ENCODE measurements around the gene SERHL2.
"Not testable (repeated sequence)": the region's sequence is repeated elsewhere in the genome, so short reads cannot be mapped to it uniquely, and the experiment has no call there.

Gene SERHL2

DNA sequence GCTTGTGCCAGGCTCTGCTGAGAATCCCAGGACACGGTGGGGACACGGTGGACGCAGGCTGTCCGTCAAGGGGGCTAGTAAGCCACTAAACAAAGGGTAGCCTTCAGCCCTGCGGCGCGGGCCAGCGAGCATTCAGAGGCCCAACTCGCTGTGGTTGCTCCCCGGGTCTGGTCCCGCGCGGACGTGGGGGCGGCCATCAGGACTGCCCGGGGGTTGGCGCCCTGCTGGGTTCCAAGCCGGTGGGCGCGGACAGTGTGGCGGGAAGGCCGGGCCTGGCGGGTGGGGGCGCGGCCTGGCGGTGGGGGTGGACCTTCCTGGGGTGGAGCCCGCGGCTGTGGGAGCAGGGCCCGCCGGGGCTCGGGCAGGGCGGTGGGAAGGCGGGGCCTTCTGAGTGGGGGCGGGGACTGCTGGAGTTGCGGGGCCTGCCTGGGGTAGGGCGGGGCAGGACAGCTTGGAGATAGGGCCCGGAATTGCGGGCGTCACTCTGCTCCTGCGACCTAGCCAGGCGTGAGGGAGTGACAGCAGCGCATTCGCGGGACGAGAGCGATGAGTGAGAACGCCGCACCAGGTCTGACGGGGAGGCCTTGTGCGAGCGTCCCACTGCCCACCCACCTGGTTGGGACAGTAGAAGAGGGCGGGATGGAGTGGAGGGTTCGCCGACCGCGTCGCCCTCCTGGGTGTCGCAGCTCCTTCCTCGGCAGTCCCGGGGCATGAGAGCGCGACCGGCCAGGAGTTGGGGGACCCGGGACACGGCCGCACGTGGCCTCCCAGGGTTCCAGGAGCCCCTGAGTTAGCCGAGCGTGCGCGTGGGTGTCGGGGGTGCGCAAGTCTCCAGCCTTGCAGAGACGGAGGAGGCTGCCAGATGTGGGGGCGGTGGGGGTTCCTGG lies at the start of gene SERHL2:
TSS of gene SERHL2 (plus strand) at position 482 of the 887 bp plus-strand sequence. CDS start at position 547, 65 bp downstream.
- peak; percentile 83 for DNase-seq

DNA sequence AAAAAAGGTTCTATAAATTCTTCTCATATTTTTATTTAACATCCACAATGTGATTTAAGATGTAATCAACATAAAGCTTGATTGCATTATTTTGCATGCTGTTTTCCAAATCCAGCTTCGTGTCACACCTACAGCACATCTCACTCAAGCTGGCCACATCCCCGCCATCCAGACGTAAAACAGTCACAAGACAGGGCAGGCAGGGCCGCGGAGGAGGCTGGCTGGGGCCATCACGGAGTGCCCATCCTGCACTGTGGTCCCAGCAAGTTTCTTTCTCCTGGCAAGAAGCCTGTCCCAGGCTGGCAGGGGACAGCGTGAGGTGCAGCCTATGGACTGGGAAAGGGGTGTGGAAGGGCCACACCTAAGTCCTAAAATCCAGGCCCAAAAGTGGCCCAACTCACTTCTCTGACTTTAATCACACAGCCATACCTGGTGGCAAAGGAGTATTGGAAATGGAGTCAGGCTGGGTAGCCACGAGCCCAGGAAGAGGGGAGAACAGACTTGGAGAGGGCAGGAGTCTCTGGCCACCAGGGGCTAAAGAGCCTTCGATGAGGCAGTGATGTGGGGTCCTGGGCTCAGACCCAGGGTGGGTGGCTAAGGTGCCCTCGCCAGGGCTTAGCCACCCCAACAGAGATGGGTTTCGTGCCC lies 45.3 kb upstream of the SERHL2 start:
- not testable (repeated sequence) for DNase-seq

GRCh38 chr22:42508975-42509364 lies 44.8 kb upstream of the SERHL2 start:
- DNase-seq: not testable (repeated sequence)

GRCh38 chr22:42509548-42509947 lies 44.2 kb upstream of the SERHL2 start:
- no peak for DNase-seq

DNA sequence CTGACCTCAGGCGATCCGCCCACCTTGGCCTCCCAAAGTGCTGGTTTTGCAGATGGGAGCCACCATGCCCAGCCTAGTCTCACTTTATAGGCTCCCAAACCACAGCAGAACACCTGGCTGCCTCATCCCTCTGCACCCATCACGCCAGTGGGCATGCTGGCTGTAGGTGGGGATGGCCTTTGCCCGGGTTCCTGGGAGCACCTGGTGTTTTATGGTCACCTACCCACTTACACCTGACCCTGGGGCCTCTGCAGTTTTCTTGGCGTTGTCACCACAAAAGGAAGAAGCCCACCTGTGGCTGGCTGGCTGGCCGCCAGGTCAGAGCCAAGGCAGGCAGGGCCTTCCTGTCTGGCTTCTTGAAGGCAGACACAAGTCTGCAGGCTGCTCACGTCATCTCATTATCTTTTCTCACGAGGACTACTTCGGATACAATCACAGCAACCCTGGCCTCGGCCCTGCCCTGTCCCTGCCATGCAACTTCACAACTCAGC lies 42.3 kb upstream of the SERHL2 start:
- no peak for DNase-seq

DNA sequence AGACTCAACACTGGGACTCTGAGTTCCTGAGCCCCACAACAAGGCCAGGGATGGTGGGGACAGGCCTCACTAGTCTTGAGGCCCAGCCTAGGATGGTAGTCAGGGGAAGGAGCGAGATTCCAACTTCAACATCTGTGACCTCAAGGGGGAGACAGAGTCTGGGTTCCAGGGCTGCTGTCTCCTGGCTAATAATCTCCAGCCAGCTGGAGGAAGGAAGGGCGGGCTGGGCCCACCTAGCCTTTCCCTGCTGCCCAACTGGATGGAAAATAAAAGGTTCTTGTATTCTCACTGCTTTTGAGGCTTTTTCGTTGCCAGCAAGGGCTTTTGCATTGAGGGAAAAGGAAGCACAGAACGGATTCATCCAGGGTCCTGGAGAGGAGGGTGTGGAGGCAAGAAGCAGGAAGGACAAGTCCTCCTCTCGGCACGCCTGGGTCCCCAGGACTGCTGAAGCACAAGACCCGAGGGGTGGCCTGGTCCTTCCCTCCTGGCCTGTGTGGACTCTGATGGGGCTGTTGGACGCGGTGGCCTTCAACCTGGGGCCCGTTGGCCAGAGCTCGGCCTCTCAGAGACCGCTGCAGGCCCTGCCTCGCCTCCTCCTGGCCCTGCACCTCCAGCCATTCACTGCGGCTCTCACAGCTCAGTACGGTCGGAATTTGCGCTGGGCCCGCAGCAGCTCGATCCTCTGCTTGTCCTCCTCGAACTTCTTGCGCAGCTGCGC lies 41.3 kb upstream of the SERHL2 start:
- not testable (repeated sequence) for DNase-seq

GRCh38 chr22:42514331-42514730 lies 39.4 kb upstream of the SERHL2 start:
- DNase-seq: not testable (repeated sequence)

- not testable (repeated sequence) for DNase-seq
These were observed 38.5 kb upstream of the SERHL2 start for GRCh38 chr22:42515304-42515703.

GRCh38 chr22:42515896-42516295 lies 37.9 kb upstream of the SERHL2 start:
- DNase-seq: no peak

DNA sequence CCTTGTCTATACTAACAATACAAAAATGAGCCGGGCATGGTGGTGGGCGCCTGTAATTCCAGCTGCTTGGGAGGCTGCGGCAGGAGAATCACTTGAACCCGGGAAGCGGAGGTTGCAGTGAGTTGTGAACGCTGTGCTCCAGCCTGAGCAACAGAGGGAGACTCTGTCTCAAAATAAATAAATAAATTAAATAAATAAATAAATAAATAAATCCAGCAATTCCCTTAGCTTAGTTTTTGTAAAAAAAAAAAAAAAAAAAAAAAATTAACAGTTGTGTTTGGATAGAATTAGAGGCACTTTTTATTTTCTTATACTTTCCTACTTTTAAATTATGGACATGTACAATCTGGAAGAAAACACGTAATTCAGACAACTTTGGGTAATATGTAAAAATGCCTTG lies 36.7 kb upstream of the SERHL2 start:
- DNase-seq: not testable (repeated sequence)

DNA sequence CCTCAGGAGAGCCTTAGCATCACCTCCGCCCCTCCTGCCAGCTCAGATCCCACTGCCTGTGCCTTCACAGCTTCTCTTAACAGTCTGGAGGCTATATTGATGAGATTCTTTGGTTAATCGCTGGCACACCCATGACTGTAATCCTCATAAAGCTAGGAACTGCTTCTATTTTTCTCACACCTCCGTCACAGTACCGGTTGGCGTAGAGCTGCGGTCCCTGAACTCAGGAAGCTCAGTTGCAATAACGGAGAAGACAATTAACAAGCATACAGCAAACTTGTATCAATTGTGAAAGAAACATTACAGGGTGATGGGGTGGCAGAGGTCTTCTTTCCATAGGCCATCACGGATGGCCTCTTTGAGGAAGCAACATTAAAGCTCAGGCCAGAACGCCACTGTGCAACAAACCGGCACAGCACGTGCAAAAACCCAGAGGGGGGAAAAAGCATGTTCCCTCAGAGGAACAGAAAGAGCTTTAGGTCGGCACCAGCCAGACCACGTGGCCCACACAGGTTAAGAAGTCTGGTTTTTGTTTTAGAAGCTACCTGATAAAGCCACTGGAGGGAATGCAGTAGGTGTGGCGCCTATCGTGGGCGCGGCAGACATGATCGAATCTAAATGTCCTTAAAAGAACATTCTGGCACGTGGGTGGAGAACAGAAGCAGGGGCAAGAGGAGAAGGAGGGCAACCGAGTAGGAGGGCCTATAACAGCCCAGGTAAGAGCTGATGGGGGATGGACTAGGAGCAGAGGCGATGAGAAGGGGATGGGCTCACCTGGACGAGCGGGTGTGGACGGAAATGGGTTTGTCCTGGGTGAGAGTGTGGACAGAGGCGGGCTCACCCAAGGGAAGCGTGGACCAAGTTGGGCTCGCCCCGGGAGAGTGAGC lies 34.9 kb upstream of the SERHL2 start:
- not testable (repeated sequence) for DNase-seq

DNA sequence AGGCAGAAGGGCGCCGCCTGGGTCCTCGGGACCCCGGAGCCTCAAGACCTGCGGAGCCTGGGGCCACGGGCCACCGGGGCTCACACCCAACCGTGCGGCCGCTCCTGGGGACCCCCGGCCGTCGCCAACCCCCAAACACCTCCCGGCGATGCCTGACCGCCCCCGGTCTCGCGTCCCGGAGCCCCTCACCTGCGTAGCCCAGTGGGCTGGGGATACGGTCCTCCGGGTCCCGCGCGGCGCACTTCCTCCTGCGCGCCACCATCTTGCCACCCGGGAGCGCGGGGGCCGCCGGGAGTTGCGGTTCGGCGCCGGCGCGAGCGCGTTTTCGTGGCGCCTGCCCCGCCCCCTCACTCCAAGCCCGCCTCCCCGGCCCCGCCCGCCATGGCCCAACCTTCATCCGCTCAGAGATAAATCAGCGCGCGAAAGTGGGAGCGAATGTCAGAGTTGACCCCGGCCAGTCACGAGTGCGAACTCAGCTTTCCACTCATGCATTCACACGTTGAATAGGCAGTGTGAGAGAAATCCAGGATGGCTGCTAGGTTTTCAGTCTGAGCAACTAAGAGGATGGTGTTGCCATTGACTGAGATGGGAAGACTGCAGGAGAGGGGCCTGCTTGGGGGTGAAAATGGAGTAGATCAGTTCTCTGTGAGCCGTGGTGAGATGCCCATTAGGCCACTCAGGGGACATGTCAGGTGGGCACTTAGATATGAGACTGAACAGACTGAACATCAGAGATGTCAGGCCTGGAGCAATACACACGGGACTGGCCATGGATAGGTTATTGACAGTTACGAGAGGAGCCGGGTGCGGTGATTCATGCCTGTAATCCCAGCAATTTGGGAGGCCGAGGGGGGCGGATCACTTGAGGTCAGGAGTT lies 34.0 kb upstream of the SERHL2 start, which contains the start of gene RRP7A:
TSS of gene RRP7A (minus strand) at position 272 of the 877 bp plus-strand sequence. CDS start at position 262, 10 bp downstream.
- DNase-seq: peak; percentile 81

DNA sequence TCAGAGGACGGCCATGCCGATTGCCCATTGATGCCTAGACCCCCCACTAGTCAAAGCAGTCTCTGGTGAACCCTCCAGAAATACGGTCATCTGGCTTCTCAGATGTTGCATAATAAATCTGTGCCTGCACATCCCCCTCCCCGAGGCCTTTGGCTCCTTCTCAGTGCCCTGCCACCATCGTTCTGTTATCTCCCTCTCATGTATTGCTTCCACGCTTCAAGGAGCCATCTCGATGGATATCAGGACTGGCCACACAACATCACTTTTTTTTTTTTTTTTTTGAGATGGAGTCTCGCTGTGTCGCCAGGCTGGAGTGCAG lies 32.6 kb upstream of the SERHL2 start:
- no peak for DNase-seq

GRCh38 chr22:42522546-42522945 lies 31.2 kb upstream of the SERHL2 start:
- DNase-seq: no peak

GRCh38 chr22:42528591-42529307 lies 25.0 kb upstream of the SERHL2 start:
- no peak for DNase-seq

- not testable (repeated sequence) for DNase-seq
These were observed 24.3 kb upstream of the SERHL2 start for GRCh38 chr22:42529435-42529834.

DNA sequence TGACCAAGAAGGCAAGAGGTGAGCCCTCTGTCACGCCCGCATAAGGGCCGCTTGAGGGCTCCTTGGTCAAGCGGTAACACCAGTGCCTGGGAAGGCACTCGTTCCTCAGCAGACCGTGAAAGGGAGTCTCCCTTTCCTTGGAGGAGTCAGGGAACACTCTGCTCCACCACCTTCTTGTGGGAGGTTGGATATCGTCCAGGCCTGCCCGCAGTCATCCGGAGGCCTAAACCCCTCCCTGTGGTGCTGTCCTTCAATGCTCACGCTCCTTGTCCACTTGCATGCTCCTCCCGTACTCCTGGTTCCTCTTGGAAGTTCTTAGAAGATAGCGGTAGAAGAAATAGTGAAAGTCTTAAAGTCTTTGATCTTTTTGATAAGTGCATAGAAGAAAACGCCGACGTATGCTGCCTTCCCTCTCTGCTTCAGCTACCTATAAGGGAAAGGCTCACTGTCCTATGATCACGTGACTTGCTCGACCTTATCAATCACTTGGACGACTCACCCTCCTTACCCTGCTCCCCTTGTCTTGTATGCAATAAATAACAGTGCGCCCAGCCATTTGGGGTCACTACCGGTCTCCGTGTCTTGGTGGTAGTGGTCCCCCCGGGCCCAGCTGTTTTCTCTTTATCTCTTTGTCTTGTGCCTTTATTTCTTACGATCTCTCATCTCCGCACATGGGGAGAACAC lies 22.2 kb upstream of the SERHL2 start:
- DNase-seq: not testable (repeated sequence)

DNA sequence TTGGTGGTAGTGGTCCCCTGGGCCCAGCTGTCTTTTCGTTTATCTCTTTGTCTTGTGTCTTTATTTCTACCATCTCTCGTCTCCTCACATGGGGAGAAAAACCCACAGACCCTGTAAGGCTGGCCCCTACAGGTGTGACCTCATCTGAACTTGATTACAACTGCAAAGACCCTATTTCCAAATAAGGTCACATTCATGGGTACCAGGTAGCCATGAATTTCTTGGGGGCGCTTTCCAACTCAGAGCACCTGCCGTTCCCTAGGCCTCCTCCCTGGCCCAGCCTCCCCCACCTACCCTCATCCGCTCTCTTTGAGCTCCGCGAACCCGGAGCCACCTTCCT lies 20.1 kb upstream of the SERHL2 start:
- DNase-seq: no peak

DNA sequence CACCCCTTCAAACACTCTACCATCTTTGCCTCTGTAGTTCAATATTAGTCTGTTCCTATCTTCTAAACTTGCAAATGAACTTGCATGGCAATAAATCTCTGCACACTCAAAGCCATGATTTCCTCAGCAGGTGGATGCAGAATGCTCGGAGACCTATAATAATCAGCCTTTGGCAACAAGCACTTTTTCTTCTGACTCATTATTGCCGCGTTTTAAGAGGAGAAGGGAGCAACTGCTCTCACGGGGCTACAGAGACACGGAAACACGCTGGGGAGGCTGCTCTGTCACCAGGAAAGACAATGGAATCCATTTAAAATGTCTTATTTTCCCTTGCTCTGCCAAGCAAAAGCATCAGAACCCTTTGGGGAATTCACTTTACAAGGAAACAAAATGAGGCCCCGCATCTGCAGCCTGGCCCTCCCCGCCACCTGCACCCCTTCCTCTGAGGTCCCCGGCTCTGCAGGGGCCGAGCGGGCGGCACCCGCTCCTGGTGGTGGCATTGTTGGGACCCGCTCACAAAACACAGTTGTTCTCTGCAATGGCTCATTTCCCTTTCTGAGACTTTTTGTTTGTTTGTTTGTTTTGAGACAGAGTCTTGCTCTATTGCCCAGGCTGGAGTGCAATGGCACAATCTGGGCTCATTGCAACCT lies 18.5 kb upstream of the SERHL2 start:
- not testable (repeated sequence) for DNase-seq
